ENCODE data around the gene ZBTB46.
A peak's percentile ranks its signal among the peaks of the same experiment; 100 is the strongest.

Gene ZBTB46

DNA sequence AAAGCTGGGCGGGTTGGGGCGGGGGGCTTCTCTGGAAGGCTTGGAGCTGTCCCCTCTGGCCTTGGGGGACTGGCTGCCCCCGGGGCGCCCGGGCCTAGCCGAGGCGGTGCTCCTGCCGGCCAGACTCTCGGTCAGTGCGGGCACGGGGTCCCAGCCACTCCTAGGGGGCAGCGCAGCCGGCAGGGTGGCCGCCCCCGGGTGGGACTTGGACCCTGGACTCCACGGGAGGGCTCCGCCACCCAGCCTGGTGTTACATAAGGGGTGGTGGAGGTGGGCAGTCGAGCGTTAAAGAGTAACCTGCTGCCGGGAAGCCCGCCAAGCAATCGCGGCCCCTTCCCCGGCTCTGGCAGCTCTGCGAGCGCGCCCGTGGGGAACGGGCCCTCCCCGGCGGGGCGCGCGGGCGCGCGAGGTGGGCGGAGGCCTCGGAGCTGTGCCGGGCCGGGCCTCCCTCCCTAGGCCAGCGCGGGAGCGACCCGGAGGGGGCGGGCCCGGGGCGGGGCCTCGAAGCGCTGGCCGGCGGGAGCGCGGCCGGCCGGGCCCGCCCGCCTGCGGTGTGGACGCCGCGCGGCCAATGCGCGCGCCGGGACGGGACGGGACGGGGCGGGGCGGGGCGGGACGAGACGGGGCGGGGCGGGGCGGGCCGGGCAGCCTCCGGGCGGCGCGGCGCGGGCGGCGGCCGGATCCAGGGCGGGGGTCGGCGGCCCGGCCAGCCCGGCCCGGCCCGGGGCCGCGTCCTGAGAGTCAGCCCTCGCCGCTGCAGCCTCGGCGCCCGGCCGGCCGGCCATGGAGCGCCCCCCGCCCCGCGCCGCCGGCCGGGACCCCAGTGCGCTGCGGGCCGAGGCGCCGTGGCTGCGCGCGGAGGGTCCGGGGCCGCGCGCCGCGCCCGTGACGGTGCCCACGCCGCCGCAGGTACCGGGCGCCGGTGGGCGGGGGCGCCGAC lies 91.7 kb downstream of the ZBTB46 start, which contains the start of gene SLC2A4RG:
TSS of gene SLC2A4RG (plus strand) at position 647 of the 940 bp plus-strand sequence. CDS start at position 784, 137 bp downstream.
- DNase-seq (ENCODE audit: low spot score) = peak; percentile 99
- TF ChIP-seq, protein P1, sequence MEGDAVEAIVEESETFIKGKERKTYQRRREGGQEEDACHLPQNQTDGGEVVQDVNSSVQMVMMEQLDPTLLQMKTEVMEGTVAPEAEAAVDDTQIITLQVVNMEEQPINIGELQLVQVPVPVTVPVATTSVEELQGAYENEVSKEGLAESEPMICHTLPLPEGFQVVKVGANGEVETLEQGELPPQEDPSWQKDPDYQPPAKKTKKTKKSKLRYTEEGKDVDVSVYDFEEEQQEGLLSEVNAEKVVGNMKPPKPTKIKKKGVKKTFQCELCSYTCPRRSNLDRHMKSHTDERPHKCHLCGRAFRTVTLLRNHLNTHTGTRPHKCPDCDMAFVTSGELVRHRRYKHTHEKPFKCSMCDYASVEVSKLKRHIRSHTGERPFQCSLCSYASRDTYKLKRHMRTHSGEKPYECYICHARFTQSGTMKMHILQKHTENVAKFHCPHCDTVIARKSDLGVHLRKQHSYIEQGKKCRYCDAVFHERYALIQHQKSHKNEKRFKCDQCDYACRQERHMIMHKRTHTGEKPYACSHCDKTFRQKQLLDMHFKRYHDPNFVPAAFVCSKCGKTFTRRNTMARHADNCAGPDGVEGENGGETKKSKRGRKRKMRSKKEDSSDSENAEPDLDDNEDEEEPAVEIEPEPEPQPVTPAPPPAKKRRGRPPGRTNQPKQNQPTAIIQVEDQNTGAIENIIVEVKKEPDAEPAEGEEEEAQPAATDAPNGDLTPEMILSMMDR (IDR thresholded peaks at IDR 0.05; ENCODE audit: extremely low read depth, missing control alignments) = no peak

DNA sequence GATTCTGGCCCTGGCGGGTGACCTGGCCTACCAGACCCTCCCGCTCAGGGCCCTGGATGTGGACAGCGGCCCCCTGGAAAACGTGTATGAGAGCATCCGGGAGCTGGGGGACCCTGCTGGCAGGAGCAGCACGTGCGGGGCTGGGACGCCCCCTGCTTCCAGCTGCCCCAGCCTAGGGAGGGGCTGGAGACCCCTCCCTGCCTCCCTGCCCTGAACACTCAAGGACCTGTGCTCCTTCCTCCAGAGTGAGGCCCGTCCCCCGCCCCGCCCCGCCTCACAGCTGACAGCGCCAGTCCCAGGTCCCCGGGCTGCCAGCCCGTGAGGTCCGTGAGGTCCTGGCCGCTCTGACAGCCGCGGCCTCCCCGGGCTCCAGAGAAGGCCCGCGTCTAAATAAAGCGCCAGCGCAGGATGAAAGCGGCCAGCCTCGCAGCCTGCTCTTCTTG lies 92.4 kb downstream of the ZBTB46 start:
- TF ChIP-seq, protein P1 (IDR thresholded peaks at IDR 0.05; ENCODE audit: extremely low read depth, missing control alignments) = no peak
- DNase-seq (ENCODE audit: low spot score) = peak; percentile 56

DNA sequence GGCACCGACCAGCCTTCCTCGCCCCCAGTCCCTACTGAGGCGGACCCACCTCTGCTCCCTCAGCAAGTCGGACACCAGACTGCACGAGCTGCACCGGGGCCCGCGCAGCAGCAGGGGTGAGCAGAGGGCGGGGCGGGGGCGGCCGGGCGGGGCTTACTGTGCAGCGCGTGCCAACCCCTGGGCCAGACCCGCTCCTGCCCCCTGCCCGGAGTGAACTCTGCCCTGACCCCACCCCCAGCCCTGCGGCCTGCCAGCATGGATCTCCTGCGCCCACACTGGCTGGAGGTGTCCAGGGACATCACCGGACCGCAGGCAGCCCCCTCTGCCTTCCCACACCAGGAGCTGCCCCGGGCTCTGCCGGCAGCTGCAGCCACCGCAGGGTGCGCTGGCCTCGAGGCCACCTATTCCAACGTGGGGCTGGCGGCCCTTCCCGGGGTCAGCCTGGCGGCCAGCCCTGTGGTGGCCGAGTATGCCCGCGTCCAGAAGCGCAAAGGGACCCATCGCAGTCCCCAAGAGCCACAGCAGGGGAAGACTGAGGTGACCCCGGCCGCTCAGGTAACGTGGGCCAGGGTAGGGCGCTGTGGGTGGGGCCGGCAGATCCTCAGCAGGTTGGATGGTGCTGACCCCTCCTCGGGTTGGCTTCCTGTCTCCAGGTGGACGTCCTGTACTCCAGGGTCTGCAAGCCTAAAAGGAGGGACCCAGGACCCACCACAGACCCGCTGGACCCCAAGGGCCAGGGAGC lies 92.9 kb downstream of the ZBTB46 start:
- DNase-seq (ENCODE audit: low spot score) = peak; percentile 79
- TF ChIP-seq, protein P1 (IDR thresholded peaks at IDR 0.05; ENCODE audit: extremely low read depth, missing control alignments) = no peak

DNA sequence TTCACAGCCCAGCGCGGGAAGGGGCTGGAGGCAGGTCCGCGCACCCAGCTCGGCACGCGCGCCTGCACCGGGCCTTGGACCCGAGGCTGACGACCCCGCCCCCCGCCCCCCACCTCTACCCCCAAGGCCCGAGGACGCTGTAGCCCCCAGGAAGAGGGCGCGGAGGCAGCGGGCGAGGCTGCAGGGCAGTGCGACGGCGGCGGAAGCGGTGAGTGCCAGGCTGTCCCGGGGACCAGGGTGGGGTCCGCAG lies 93.4 kb downstream of the ZBTB46 start:
- no peak for DNase-seq (ENCODE audit: low spot score)
- TF ChIP-seq, protein P1 (IDR thresholded peaks at IDR 0.05; ENCODE audit: extremely low read depth, missing control alignments) = no peak

DNA sequence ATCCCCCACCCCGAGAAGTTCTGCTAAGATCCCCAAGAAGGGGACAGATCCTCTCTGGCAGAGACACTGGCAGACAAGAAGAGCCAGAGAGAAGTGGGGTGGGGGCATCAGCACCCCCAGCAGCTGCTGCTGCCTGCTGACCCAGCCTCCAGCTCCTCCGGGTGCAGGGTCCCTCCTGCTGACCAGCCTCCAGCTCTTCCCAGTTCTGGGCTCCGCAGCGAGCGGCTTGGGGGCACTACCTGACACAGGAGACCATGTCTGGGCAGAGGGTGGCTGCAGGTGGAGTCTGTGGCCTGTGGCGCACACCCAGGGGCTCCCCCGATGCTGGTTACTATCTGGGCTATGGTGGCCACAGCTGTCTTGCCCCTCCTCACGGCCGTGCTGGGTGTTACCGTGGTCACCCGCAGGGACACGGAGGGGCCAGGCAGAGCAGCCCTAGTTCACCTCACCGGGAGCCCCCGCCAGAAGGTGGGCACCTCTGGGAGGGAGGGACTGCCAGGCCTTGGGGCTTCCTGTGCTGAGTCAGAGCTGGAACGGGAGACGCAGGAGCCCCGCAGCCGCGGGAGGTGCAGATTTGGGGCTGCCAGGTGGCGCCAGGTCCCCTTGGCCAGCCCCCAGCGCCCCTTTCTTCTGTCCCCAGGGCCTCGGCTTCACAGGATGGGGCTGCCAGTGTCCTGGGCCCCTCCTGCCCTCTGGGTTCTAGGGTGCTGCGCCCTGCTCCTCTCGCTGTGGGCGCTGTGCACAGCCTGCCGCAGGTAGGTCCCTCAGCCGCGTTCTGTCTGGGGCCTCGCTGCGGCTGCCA lies 94.0 kb downstream of the ZBTB46 start:
- peak; percentile 66 for DNase-seq (ENCODE audit: low spot score)
- TF ChIP-seq, protein P1 (IDR thresholded peaks at IDR 0.05; ENCODE audit: extremely low read depth, missing control alignments) = no peak

DNA sequence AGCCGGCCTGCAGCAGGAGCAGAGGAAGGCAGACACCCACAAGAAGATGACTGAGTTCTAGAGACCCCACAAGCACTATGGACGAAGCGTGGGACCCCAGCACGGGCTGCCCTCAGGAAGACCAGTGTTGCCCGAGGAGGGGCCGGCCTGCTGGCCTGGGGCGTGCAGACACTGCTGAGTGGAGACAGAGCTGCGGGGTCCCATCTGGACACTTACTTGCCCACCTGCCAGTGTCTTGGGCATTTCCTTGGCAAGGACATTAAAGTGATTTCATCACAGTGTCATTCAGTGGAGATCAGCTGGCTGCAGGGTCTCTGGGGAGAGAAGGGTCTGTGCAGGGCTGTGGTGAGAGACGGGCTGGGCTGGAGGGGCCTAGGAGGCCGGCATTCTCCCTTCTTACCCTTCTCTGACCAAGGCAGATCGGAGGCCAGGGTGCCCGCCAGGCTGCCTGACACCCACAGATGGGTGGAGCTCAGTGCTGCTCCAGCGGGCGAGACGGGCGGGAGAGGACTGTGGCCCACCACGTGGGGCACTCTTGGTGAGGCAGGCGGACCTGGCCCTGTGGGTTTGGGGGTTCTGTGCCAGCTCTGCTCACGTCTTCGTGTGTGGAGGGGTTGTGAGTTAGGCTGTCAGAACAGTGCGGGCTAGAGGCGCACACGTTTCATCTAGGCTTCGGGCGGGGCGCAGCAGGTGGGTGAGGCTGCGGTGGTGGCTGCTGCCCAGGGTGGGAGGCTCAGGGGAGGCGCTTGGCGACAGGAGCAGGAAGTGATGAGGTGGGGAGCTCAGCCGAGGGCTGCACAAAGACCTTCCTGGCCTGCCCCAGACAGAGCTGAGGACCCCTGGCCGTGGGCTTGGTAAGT lies 95.0 kb downstream of the ZBTB46 start, which contains the start of gene LIME1:
TSS of gene LIME1 (plus strand) at position 806 of the 860 bp plus-strand sequence. CDS start 886 bp downstream, outside the sequence.
- TF ChIP-seq, protein P1 (IDR thresholded peaks at IDR 0.05; ENCODE audit: extremely low read depth, missing control alignments) = no peak
- peak; percentile 76 for DNase-seq (ENCODE audit: low spot score)
